Cardiac muscle cell (in vitro differentiated cells and primary cell): ENCODE measurements around the gene LRRC4. TPM values are rescaled to one million over a fixed set of nuclear protein-coding genes. Genes with fewer than 3 reads are reported as not detected.

Source experiments
- DNase-seq, 2 donors: peaks; one replicate each; pipeline versions ENCODE4 v3.0.0 to v3.0.0-alpha.2; 2010 to 2017; ENCODE audit warnings: low read depth in 1 of 2, low spot score in 1 of 2
- H3K27ac ChIP-seq: fragments of 200-600 bp; sonication (generic); 2 replicates; pipeline ENCODE4 v1.5.1; 2016
- H3K27me3 ChIP-seq: fragments of 200-600 bp; sonication (generic); 2 replicates; pipeline ENCODE4 v1.6.0; 2016; ENCODE audit warnings: control low read depth
- H3K36me3 ChIP-seq: fragments of 200-600 bp; sonication (generic); 2 replicates; pipeline ENCODE4 v1.5.1; 2016; ENCODE audit warnings: control low read depth
- H3K4me1 ChIP-seq: fragments of 200-600 bp; sonication (generic); 2 replicates; pipeline ENCODE4 v1.8.1; 2017; ENCODE audit warnings: low read depth, mild to moderate bottlenecking, mixed run types
- H3K4me3 ChIP-seq: fragments of 200-600 bp; sonication (generic); 2 replicates; pipeline ENCODE4 v1.5.1; 2016; ENCODE audit warnings: mild to moderate bottlenecking
- H3K9me3 ChIP-seq: fragments of 200-600 bp; sonication (generic); 2 replicates; pipeline ENCODE4 v1.5.1; 2017; ENCODE audit warnings: low read depth, mild to moderate bottlenecking, control low read depth
- polyA plus RNA-seq: library from polyadenylated mRNA; unstranded; fragments of >200 nt; fragmentation: Nextera tagmentation; extraction: Ambion mirVana; gene quantifications from 2 replicates; pipeline ENCODE4 v1.2.1, GENCODE V29; 2016
- total RNA-seq: library from RNA; depleted of rRNA; stranded (reverse); fragments of >200 nt; gene quantifications from 2 replicates; pipeline ENCODE4 v1.2.3, GENCODE V29; 2016
- TF ChIP-seq, protein P1 (sequence below): IDR thresholded peaks from 2 replicates; pipeline ENCODE4 v1.5.1; 2012; ENCODE audit warnings: low read depth, mild to moderate bottlenecking, low read length

The LRRC4 gene
- total and polyA plus RNA-seq, 2 experiments from 2014 or later: 2.9 to 9.3 TPM

DNA sequence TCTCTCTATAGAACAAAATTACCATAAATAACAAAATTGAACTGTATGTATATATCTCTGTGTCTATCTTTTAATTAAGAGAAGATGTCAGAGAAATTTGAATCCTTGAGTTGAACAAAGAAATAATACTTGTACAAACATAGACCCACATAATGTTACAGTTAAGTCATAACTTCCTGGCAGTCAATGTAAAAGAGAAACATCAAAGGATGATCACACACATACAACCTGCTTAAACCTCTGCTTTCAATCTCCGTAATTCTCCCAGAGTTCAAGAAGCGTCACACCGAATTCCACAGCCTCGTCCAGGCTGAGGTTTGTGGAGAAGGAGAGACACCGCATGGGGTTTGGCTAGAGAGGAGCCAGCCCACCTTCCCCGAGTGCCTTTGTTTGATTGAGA is 40.1 kb upstream of the LRRC4 start:
- TF ChIP-seq, protein P1, sequence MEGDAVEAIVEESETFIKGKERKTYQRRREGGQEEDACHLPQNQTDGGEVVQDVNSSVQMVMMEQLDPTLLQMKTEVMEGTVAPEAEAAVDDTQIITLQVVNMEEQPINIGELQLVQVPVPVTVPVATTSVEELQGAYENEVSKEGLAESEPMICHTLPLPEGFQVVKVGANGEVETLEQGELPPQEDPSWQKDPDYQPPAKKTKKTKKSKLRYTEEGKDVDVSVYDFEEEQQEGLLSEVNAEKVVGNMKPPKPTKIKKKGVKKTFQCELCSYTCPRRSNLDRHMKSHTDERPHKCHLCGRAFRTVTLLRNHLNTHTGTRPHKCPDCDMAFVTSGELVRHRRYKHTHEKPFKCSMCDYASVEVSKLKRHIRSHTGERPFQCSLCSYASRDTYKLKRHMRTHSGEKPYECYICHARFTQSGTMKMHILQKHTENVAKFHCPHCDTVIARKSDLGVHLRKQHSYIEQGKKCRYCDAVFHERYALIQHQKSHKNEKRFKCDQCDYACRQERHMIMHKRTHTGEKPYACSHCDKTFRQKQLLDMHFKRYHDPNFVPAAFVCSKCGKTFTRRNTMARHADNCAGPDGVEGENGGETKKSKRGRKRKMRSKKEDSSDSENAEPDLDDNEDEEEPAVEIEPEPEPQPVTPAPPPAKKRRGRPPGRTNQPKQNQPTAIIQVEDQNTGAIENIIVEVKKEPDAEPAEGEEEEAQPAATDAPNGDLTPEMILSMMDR: no peak
- no peaks in the 10 kb centered on the region for H3K4me1 ChIP-seq

DNA sequence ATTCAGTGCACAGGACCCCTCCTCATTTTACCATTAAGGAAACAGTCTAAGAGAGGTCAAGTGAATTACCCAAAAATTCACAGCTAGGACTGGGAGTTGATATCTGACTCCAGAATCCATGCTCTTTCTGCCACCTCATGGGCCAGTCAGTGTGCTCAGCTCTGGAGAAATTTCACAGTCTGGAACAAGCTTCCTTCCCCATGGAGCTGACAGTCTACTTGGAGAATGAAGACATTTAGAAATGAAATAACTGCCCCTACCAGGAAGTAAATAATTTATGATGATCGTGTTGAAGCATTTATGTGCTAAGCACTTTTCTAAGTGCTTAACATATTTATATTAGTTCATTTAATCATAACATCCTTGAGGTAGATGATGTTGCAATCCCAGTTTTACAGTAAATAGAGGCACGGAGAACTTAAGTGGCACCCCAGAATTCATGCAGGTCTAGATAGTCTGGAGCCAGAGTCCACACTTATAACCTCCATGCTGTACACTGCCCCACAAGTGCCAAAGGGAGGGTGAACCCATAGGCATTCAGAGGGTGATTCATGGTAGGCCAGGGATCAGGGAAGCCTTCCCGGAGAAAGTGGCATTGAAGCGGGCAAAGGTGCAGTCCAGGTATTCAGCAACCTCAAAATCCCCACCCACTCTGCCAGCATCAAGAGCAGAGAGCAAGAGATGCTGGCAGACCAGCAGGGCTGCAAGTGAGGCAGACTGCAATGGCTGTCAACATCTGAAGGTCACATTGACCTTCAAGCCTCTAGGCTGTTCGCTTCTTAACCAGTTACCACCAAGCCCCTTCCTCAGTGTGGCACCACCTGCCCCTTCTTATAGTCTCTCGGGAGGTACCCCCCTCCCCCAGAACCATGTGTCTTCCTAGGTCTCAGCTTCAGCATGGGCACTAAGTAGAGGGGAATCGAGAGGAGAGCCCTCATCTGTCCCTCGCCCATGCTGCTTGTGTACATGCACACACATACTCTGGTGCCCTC is 38.4 kb upstream of the LRRC4 start:
- no peaks in the 10 kb centered on the region for H3K9me3 ChIP-seq
- no peak overlapping the region for H3K4me3 ChIP-seq
- no peaks in the 10 kb centered on the region for H3K4me1 ChIP-seq
- no peaks in the 10 kb centered on the region for H3K27me3 ChIP-seq
- DNase-seq: no peak
- TF ChIP-seq, protein P1: no peak
- H3K27ac ChIP-seq: no peak overlapping the region
- no peaks in the 10 kb centered on the region for H3K36me3 ChIP-seq

More for the DNA sequence above, 40.1 kb upstream of the LRRC4 start:
- no peaks in the 10 kb centered on the region for H3K27me3 ChIP-seq
- H3K9me3 ChIP-seq: no peaks in the 10 kb centered on the region
- H3K27ac ChIP-seq: no peak overlapping the region
- no peak overlapping the region for H3K4me3 ChIP-seq
- no peak for DNase-seq
- H3K36me3 ChIP-seq: no peaks in the 10 kb centered on the region

DNA sequence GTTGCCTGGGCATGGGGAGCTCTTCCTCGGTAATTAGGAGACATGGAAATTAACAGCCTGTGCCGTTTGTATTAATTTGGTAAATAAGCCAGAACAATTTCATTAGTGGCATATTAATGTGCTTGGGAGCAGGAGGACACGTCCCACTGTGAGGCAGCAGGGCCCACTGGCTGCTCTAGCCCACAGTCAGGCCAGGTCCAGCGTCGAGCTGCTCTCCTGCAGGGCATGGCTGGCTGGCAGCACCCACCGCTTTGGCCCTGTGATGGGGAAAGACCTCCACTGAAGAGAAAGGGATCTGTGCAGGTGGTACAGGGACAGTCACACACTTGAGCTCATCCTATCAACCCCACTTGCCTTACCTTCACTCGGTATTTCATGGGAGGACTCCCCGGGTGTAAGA is 37.5 kb upstream of the LRRC4 start:
- Histone ChIP-seq H3K9me3 (no peaks in the 10 kb centered on the region), H3K4me1 (no peaks in the 10 kb centered on the region), H3K4me3 (no peak overlapping the region), H3K36me3 (no peaks in the 10 kb centered on the region), H3K27ac (no peak overlapping the region), H3K27me3 (no peaks in the 10 kb centered on the region)
- no peak for DNase-seq
- TF ChIP-seq, protein P1: no peak

DNA sequence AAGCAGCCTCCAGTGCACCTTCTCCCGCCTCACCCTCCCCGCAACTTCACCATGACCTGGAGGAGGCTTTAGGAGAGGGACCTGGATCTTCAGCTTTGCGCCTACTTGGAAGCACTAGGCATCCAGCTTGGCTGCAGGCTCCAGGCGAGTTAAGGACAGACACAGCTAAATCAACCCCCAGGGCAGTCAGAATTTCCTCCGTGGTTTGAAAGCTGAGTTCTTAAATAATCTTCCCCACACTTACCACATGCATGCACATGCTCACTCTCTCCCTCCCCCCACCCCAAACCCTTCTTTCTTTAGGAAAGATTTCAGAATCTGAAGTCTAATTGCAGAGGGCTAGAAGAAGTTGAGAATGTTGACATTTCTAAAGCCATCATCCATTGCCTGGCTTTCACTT is 36.7 kb upstream of the LRRC4 start:
- Histone ChIP-seq H3K36me3 (no peaks in the 10 kb centered on the region), H3K27me3 (no peaks in the 10 kb centered on the region), H3K4me3 (no peak overlapping the region), H3K27ac (no peak overlapping the region), H3K4me1 (no peaks in the 10 kb centered on the region), H3K9me3 (no peaks in the 10 kb centered on the region)
- TF ChIP-seq, protein P1: no peak
- DNase-seq: no peak

DNA sequence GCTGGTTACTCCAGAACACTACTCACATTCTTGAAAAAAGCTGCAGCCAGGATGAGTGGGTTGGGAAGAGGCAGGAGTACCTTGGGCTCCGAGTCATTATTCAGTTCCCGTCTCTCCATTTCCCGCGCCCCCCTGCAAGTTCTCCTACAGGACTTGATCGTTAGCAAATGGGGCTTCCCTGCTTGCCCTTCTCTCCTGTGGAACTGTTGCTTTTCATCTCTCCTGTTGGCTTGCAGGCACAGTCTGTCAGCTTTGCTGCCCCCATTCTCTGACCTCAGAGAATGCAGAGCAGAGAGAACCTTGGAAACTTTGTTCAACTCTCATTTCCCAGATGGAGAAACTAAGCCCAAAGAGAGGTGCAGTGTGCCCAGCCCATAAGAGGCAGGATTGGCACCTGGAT is 35.6 kb upstream of the LRRC4 start:
- Histone ChIP-seq H3K27me3 (no peaks in the 10 kb centered on the region), H3K9me3 (no peaks in the 10 kb centered on the region), H3K36me3 (no peaks in the 10 kb centered on the region), H3K27ac (no peak overlapping the region), H3K4me1 (no peaks in the 10 kb centered on the region), H3K4me3 (no peak overlapping the region)
- TF ChIP-seq, protein P1: no peak
- DNase-seq: no peak
